Spleen (tissue), 11 donors: Measurements from ENCODE around the gene MAPK7. TPM values are rescaled to one million over a fixed set of nuclear protein-coding genes. Genes with fewer than 3 reads are reported as not detected.

Source experiments
- DNase-seq: peaks from one replicate; pipeline ENCODE4 v3.0.0-alpha.2; 2020
- H3K27ac ChIP-seq, 8 donors: fragments of 200-600 bp; sonication (generic) in 7 of 8; 1 replicate in 4 of 8; 2 replicates in 4 of 8; pipeline versions ENCODE4 v1.5.0 to v1.8.0; 2016 to 2021; ENCODE audit warnings: inconsistent platforms in 4 of 8, mild to moderate bottlenecking in 4 of 8, moderate library complexity in 1 of 8
- H3K27me3 ChIP-seq, 7 donors: fragments of 200-600 bp; sonication (generic) in 6 of 7; replicated peaks in 1 of 7; 1 replicate in 4 of 7; 2 replicates in 3 of 7; pipeline versions ENCODE4 v1.5.0 to v1.8.0; 2016 to 2021; ENCODE audit warnings: inconsistent platforms in 3 of 7, mild to moderate bottlenecking in 1 of 7
- H3K36me3 ChIP-seq, 6 donors: fragments of 200-600 bp; sonication (generic) in 5 of 6; 1 replicate in 4 of 6; 2 replicates in 2 of 6; pipeline versions ENCODE4 v1.5.0 to v1.8.0; 2016 to 2021; ENCODE audit warnings: inconsistent platforms in 2 of 6
- H3K4me1 ChIP-seq, 6 donors: fragments of 200-600 bp; sonication (generic) in 5 of 6; 1 replicate in 3 of 6; 2 replicates in 3 of 6; pipeline versions ENCODE4 v1.5.0 to v1.8.0; 2016 to 2021; ENCODE audit warnings: inconsistent platforms in 3 of 6
- H3K4me3 ChIP-seq, 8 donors: fragments of 200-600 bp; sonication (generic) in 7 of 8; 1 replicate in 4 of 8; 2 replicates in 4 of 8; pipeline versions ENCODE4 v1.5.0 to v1.8.0; 2016 to 2021; ENCODE audit warnings: inconsistent platforms in 4 of 8, mild to moderate bottlenecking in 4 of 8, moderate library complexity in 2 of 8
- H3K9me3 ChIP-seq, 8 donors: fragments of 200-600 bp; sonication (generic) in 7 of 8; 1 replicate in 4 of 8; 2 replicates in 4 of 8; pipeline versions ENCODE4 v1.5.0 to v1.8.0; 2016 to 2021; ENCODE audit warnings: inconsistent platforms in 4 of 8
- POLR2A ChIP-seq, 3 donors: fragments of 450-650 bp; IDR thresholded peaks; one replicate each; pipeline ENCODE4 v1.5.1; 2017; ENCODE audit warnings: antibody characterized with exemption in 3 of 3, mild to moderate bottlenecking in 1 of 3
- POLR2AphosphoS5 ChIP-seq, 3 donors: sonication (generic); formaldehyde crosslinking; IDR thresholded peaks; one replicate each; pipeline ENCODE4 v1.5.1; 2017; ENCODE audit warnings: antibody characterized with exemption in 3 of 3
- WGBS, 5 donors: extraction: QIAGEN DNeasy Blood & Tissue Kit in 3 of 5; methylation state at CpG; one replicate each; pipeline versions ENCODE4 v1.1.5 to v1.1.7; 2013 to 2018; 5-methylcytosine and 5-hydroxymethylcytosine counted together
- intact Hi-C: fragments of 100-400 bp; cut with DNase I; formaldehyde crosslinking; loops from one replicate; pipeline ENCODE4 v1.15.0; 2023; ENCODE audit warnings: low total_unique reads
- polyA plus RNA-seq, 3 donors: library from polyadenylated mRNA; stranded (reverse); fragments of 200-250 nt; gene quantifications; one replicate each; pipeline ENCODE4 v1.2.1, GENCODE V29; 2013
- total RNA-seq, 7 donors: library from RNA; depleted of rRNA in 3 of 7; stranded (reverse); fragments of >200 nt in 3 of 7; fragmentation: NEBNext Ultra II Directional in 4 of 7; extraction: Animal tissue kit (Norgen Biotek cat#: 25700) in 4 of 7; gene quantifications; one replicate each; pipeline versions ENCODE4 v1.1.0 to v1.2.1, GENCODE V29; 2016 to 2021
- TF ChIP-seq, protein P1 (sequence below), 11 experiments: fragments of 200-600 bp in 7 of 11; fragments of 450-650 bp in 4 of 11; sonication (generic) in 4 of 11; IDR thresholded peaks in 8 of 11; conservative IDR thresholded peaks in 3 of 11; 1 replicate in 7 of 11; 2 replicates in 4 of 11; pipeline versions ENCODE4 v1.4.0 to v1.8.0; 2016 to 2021; ENCODE audit warnings: antibody characterized with exemption in 11 of 11, inconsistent platforms in 4 of 11, mild to moderate bottlenecking in 1 of 11
- donor health status: healthy with polysubstance abuse.
- donor health status: DM: no; HTN: no; CAD: no; lungs with moderate emphysema.
- donor health status: DM: no; HTN: no; CAD: no.
- donor health status: Bipolar disorder and iron deficiency.
- donor health status: healthy.
- donor health status: DM: no; HTN: no; CAD: no.
- donor health status: DM: yes; HTN: yes; CAD: no.

Gene MAPK7
- total and polyA plus RNA-seq, 10 donors: 5.7 to 56.2 (median 30.3) TPM

DNA sequence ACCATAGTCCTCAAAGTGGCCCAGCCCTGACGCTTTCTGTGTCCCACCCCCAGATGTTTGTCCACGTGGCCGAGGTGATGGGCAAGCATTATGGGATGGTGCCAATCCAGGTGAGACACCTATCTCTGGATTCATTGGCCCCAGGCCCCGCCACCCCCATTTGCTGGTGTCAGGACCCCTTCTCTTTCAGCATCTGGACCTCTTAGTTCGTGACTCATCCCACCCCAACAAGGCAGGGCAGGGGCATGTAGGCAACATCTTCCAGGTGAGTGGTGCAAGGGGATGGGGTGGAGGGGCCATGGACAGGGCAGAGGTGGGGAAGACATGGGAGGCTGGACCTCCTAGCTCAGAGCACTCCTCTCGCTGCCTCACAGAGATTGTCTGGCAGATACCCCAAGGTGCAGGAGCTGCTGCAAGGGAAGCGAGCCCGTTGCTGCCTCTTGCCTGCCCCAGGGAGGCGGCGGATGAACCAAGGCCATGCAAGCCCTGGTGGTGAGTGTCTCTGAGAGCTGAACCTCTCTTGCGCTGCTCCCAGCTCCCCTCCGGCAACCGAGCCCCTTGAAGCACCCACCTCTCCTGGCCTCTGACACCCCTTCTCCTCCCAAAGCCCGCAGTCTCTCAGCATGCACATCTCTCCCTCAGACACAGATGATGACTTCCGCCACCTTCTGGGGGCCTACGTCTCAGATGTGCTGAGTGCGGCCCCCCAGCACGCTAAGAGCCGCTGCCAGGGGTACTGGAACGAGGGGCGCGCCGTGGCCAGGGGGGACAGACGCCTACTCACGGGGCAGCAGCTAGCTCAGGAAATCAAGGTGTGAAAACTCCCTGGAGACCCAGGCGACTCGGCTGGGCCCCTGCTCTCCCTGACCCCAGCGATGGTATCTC lies 36.3 kb downstream of the MAPK7 start:
- no peaks in the 10 kb centered on the region for H3K9me3 ChIP-seq
- H3K4me1 ChIP-seq: peaks cover 0 to 18% (median 3%) of the 10 kb centered on the region in 6 donors
- WGBS, 5 donors: 86 to 95% (median 90%) methylated on average over 23 to 28 of the region's 28 CpGs
- TF ChIP-seq, protein P1, sequence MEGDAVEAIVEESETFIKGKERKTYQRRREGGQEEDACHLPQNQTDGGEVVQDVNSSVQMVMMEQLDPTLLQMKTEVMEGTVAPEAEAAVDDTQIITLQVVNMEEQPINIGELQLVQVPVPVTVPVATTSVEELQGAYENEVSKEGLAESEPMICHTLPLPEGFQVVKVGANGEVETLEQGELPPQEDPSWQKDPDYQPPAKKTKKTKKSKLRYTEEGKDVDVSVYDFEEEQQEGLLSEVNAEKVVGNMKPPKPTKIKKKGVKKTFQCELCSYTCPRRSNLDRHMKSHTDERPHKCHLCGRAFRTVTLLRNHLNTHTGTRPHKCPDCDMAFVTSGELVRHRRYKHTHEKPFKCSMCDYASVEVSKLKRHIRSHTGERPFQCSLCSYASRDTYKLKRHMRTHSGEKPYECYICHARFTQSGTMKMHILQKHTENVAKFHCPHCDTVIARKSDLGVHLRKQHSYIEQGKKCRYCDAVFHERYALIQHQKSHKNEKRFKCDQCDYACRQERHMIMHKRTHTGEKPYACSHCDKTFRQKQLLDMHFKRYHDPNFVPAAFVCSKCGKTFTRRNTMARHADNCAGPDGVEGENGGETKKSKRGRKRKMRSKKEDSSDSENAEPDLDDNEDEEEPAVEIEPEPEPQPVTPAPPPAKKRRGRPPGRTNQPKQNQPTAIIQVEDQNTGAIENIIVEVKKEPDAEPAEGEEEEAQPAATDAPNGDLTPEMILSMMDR (IDR thresholded peaks at IDR 0.05 in 8 of 11, conservative IDR thresholded peaks at IDR 0.05 in 3 of 11): no peak
- TF ChIP-seq POLR2AphosphoS5 (IDR thresholded peaks at IDR 0.05) (no peak), POLR2A (IDR thresholded peaks at IDR 0.05) (no peak)
- no peak for DNase-seq
- H3K36me3 ChIP-seq: no peaks in the 10 kb centered on the region
- H3K4me3 ChIP-seq: no peak overlapping the region
- no peak overlapping the region for H3K27ac ChIP-seq
- intact Hi-C loops: no loop called here
- H3K27me3 ChIP-seq: peaks cover 0 to 27% (median 0%) of the 10 kb centered on the region in 7 donors

DNA sequence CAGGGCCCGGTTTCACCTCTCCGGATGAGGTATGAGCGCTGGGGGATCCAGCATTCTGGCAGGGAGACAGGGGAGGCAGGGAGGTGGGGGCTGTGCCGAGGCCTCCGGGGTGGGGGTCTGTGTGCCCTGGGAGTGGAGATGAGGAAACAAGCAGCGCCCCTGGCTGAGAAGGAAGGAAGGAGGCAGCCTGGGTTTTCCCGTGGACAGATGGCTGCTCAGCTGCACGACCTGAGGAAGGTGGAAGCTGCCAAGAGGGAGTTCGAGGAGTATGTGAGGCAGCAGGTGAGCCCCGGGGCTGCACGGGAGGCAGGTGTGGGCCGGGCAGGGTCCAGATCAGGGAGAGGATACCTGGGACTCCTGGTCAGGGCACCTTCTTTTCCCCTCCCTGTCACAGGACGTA lies 37.0 kb downstream of the MAPK7 start:
- WGBS, 5 donors: 66 to 76% (median 75%) methylated on average over 13 of the region's 13 CpGs
- no peak overlapping the region for H3K4me3 ChIP-seq
- no peaks in the 10 kb centered on the region for H3K9me3 ChIP-seq
- TF ChIP-seq POLR2A (IDR thresholded peaks at IDR 0.05): no peak
- TF ChIP-seq, protein P1 (IDR thresholded peaks at IDR 0.05 in 8 of 11, conservative IDR thresholded peaks at IDR 0.05 in 3 of 11): no peak
- no peak for TF ChIP-seq POLR2AphosphoS5 (IDR thresholded peaks at IDR 0.05)
- no peak for DNase-seq
- H3K27ac ChIP-seq: no peak overlapping the region
- no peaks in the 10 kb centered on the region for H3K36me3 ChIP-seq
- intact Hi-C loops: no loop called here
- H3K4me1 ChIP-seq: peaks cover 0 to 18% (median 3%) of the 10 kb centered on the region in 6 donors
- H3K27me3 ChIP-seq: peaks cover 0 to 27% (median 0%) of the 10 kb centered on the region in 7 donors

DNA sequence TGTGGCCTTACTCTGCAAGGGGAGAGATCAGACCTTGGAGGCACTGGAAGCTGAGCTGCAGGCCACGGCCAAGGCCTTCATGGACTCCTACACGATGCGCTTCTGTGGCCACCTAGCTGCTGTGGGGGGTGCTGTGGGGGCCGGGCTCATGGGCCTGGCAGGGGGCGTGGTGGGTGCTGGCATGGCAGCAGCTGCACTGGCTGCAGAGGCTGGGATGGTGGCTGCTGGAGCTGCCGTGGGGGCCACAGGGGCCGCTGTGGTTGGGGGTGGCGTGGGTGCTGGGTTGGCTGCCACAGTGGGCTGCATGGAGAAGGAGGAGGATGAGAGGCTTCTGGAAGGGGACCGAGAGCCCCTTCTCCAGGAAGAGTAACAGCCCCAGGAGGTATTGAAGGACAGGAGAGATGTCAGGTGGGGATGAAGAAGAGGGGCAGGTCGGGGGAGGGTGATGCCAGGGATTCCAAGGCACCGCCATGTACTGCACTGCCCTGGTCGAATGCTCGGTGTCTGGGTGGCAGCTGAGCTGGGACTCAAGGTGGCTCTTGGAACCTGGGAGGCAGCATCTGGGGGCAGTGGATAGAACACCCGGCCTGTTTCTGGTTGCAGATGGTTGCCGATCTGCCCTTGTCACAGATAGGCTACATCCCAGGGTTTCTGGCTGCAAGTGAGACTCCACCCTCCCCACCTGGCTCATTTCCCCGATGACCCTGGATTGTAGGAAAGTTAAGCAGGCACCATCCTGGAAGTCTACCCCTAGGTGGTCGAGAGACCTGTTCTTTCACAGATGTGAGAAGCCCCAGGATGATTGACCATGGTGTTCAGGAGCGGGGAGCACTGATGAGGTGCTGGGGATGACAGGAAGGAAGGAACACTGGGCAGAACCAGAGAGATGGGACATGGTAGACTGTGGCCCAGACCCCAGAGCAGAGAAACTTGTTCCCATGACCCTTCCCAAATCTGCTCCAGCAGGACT lies 37.8 kb downstream of the MAPK7 start:
- peaks cover 0 to 11% (median under 1%) of the 10 kb centered on the region in 6 donors for H3K4me1 ChIP-seq
- no peak overlapping the region for H3K4me3 ChIP-seq
- intact Hi-C loops: no loop called here
- TF ChIP-seq POLR2A (IDR thresholded peaks at IDR 0.05) (no peak), POLR2AphosphoS5 (IDR thresholded peaks at IDR 0.05) (no peak)
- H3K9me3 ChIP-seq: no peaks in the 10 kb centered on the region
- H3K27ac ChIP-seq: no peak overlapping the region
- H3K36me3 ChIP-seq: no peaks in the 10 kb centered on the region
- H3K27me3 ChIP-seq: peaks cover 0 to 24% (median 0%) of the 10 kb centered on the region in 7 donors
- 90 to 93% (median 91%) methylated on average over 15 to 18 of the region's 18 CpGs for whole genome bisulfite sequencing, 5 donors
- no peak for DNase-seq

DNA sequence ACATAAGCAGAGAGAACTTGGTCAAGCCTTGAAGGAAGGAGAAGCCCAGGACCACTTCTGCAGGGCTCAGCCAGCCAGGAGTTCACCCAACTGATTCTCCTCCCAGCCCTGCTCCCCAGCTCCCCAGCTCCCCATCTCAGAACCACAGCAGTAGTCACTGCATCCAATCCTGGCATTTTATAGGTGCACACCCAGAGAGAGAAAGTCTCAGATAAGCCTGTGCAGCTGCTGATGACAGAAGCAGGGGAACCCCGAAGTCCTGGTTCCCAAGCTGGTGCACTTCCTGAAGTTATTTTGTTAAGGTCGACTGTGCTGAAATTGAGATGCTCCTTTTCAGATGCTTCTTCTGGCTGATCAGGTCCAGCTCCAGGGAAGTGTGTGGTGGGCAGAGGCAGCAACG lies 39.3 kb downstream of the MAPK7 start:
- 43 to 72% (median 53%) methylated on average over 3 of the region's 3 CpGs for WGBS, 5 donors
- no peaks in the 10 kb centered on the region for H3K4me1 ChIP-seq
- intact Hi-C loops: no loop called here

More for the DNA sequence above, 39.3 kb downstream of the MAPK7 start:
- no peak for DNase-seq
- TF ChIP-seq, protein P1 (IDR thresholded peaks at IDR 0.05 in 8 of 11, conservative IDR thresholded peaks at IDR 0.05 in 3 of 11): no peak
- TF ChIP-seq POLR2A (IDR thresholded peaks at IDR 0.05) (no peak), POLR2AphosphoS5 (IDR thresholded peaks at IDR 0.05) (no peak)
- Histone ChIP-seq H3K27me3 (peaks cover 0 to 8% (median 0%) of the 10 kb centered on the region in 7 donors), H3K4me3 (no peak overlapping the region), H3K9me3 (no peaks in the 10 kb centered on the region), H3K36me3 (no peaks in the 10 kb centered on the region), H3K27ac (no peak overlapping the region)
